Measurements from ENCODE around the gene ZFR.
"Not testable (repeated sequence)": the region's sequence is repeated elsewhere in the genome, so short reads cannot be mapped to it uniquely, and the experiment has no call there.

ZFR gene

GRCh38 chr5:32450952-32451351 is 6.4 kb upstream of the ZFR start:
- no peak for DNase-seq (ENCODE audit: low spot score)

- no peak for DNase-seq (ENCODE audit: low spot score)
These were observed 4.7 kb upstream of the ZFR start for GRCh38 chr5:32449262-32449661.

GRCh38 chr5:32446630-32447029 is 2.1 kb upstream of the ZFR start:
- no peak for DNase-seq (ENCODE audit: low spot score)

- DNase-seq (ENCODE audit: low spot score) = no peak
These were observed 1.5 kb upstream of the ZFR start for GRCh38 chr5:32445831-32446614.

GRCh38 chr5:32445287-32445758 is 783 bp upstream of the ZFR start:
- DNase-seq (ENCODE audit: low spot score) = no peak

DNA sequence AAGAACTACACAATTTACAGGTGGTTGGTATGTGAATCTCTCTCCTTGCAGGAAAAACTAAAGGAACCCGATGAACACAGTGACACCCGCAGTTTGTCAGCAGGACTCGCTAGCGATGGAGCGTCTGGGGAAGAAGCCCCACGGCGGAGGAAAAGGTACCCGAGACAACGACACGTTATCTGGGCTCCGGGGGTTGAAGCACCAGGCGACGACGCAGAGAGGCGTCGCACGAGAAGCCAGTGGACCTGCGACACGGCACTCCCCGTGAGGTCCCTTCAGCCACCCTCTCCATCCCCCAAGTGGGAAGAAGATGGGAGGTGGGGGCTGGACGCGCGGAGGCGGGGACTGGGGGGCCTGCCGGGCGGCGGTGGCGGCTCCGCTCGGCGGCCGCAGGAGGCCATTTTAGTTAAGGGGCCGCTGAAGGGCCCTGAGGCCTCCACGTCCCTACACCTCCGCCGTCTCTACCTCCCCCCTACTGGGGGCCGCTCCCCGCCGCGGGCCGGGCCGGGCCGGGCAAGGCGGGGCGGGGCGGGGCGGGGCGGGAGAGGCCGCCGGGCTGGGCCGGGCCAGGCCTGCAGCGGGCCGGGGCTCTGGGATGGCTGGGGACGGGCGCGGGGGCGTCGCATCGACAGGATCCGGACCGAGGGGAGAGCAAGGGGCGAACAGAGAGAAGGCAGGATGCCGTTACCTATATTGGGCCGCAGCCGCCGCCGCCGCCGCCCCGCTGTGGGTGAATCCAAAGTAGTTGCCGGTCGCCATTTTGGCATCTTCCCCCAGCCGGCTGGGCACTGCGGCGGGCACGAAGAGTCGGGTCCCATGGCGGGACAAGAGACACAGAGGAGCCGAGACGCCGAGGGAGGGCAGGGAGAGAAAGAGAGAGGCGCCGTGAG is 754 bp downstream of the ZFR start:
- peak; percentile 38 for DNase-seq (ENCODE audit: low spot score)

- DNase-seq (ENCODE audit: low spot score) = peak; percentile 12
These were observed 1.4 kb downstream of the ZFR start for GRCh38 chr5:32443145-32443540.

GRCh38 chr5:32439086-32439642 is 5.4 kb downstream of the ZFR start:
- no peak for DNase-seq (ENCODE audit: low spot score)

DNA sequence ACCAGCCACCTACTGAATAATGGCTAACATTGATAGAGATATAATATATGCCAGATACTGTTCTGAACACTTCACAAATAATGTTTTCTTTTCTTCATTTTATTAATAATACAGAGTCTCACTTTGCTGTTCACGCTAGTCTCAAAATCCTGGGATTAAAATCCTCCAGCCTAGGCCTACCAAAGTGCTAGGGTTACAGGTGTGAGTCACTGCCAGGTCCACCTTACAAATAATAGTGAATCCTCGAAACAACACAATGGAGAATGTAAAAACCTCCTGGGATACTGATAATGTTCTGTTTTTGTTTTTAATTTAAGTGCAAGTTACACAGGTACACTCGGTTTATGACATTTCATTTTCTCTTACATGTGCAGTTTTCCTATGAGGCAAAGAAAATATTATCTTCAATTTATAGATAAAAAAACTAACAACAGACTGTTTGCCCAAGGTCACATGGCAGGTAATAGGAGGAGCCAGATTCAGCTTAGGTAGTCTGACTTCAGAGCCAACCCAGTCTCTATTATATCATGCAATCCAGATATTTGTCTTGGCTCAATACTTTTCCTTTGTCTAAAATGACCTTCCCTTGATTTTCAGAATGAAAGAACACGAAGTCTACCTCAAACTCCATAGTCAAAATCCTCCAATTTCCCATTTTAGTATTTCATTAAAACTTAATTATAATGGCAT is 7.8 kb downstream of the ZFR start:
- no peak for DNase-seq (ENCODE audit: low spot score)

- DNase-seq (ENCODE audit: low spot score) = no peak
These were observed 9.2 kb downstream of the ZFR start for GRCh38 chr5:32435383-32435782.

DNA sequence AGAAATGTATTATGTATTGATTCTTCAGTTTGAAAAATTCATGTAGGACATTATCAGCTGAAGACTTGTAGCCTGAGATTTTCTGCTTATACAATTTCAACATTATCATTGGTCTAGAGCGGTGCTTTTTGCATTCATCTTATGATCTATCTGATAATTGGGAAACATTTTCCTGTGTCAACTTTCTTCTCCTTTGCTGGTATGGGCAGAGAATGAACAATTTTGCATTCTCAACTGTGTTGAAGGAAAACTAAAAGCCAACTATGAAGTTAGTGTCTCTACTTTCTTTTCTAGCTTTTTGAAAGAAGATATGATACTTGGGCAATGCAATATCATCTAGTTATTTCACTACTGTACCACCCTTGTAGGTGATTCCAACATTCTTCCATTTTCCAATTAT is 10.3 kb downstream of the ZFR start:
- DNase-seq (ENCODE audit: low spot score) = no peak

DNA sequence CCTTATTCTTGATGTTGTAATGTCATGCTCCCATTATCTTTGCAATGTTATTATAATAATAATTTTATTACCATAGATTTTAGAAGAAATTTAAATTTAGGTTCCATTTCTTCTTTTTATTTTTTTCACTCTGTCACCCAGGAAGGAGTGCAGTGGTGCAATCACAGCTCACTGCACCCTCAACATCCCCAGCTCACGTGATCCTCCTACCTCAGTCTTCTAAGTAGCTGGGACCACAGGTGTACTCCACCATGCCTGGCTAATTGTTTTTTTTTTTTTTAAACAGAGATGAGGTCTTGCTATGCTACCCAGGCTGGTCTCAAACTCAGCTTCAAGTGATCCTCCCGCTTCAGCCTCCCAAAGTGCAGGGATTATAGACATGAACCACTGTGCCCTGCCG is 11.9 kb downstream of the ZFR start:
- no peak for DNase-seq (ENCODE audit: low spot score)

DNA sequence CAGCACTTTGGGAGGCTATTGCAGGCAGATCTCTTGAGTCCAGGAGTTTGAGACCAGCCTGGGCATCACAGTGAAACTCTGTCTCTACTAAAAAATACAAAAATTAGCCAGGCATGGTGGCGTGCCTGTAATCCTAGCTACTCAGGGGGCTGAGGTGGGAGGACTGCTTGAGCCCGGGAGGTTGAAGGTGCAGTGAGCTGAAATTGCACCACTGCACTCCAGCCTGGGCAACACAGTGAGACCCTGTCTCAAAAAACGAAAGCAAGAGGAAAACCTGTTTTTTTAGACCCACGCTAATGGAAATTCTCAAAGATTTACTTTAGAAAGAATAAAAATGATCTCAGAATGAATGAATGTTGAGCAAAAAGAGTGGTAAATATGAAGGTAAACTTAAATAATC is 13.7 kb downstream of the ZFR start:
- DNase-seq (ENCODE audit: low spot score) = not testable (repeated sequence)

- no peak for DNase-seq (ENCODE audit: low spot score)
These were observed 16.1 kb downstream of the ZFR start for GRCh38 chr5:32428426-32428825.

GRCh38 chr5:32426440-32427151 is 17.9 kb downstream of the ZFR start:
- no peak for DNase-seq (ENCODE audit: low spot score)

DNA sequence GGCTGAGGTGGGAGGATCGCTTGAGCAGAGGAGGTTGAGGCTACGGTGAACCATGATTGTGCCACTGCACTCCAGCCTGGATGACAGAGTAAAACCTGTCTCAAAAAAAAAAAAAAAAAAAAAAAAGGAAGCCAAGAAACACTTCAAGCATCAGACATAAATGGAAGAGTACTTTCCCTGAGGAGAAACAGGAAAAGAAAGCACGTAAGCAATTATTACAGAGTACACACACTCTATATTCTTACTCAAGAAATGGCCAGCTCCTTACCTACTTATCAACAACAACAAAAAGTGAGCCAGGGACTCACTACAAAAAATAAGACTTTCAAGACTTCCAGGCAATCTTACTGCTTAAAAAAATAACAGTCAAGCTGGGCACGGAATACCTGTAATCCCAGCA is 21.8 kb downstream of the ZFR start:
- DNase-seq (ENCODE audit: low spot score) = no peak

DNA sequence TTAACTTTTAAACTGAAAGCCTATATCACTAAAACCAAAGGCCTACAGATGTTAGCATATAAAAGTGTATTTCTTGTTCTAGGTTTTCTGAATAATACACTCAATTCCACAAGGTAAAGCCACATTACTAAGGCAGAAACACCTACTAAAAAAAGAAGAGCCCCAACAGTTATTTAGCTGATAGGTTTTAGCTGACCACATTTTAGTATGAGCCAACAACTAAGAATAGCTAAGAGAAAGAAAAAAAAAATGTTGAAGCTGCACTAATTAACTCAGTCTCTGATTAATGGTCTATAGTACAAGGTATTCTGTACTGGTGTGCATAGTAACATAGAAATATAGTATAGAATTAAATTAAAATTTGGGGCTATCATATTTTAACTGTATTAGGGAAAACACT is 23.5 kb downstream of the ZFR start:
- DNase-seq (ENCODE audit: low spot score) = no peak

DNA sequence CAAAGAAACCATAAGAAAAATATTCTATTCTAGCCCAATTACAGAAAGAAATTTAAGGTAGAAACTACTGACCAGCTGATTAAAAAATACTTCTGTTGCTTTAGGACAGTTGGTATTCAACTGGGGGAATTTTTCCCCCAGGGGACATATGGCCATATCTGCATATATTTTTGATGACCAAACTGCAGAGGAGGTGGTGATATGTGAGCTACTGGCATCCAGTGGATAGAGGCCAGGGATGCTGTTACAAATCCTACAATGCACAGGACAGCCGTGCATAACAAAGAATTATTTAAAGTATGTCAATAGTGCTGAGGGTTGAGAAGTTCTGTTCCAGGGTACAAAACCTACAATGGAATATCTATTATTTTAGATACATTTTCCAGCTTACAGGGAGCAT is 24.0 kb downstream of the ZFR start:
- no peak for DNase-seq (ENCODE audit: low spot score)

DNA sequence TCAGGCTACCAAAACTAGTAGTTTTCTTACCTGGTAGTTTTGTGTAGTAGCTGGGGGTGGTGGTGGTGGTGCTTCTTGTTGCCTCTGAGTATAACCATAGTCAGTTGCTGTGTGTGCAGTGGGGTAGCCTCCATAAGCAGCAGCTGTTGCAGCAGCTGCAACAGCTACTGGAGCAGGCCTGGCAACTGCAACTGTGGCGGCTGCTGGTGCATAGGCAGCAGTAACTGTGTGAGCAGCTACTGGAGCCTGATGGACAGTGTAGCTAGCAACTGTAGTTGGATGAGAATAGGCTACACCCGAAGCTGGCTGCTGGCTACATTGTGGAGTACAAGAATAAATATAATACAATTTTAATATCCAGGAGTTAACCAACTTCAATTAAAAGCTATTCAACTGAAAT is 24.7 kb downstream of the ZFR start:
- no peak for DNase-seq (ENCODE audit: low spot score)

GRCh38 chr5:32413466-32414263 is 30.9 kb downstream of the ZFR start:
- DNase-seq (ENCODE audit: low spot score) = no peak

DNA sequence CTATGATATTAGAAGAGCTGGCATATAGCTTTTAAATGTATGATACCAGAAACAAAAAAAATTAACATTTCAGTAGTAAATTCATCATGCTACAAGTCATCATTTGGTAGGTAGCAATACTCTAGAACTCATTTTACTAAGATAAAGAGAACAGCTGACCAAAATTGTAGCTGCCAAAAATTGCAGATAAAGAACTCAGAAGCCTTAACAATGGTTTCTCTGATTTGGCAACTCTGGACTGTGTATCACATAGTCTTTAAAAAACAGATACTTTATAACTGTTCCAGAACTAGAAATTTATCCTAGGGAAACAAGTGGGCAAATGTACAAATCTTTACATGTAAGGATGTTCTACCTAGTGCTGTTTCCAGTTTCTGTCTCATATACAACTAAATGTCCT is 33.9 kb downstream of the ZFR start:
- DNase-seq (ENCODE audit: low spot score) = no peak
